Neural crest cell (in vitro differentiated cells): ENCODE measurements around the gene RHBDL1. TPM values are rescaled to one million over a fixed set of nuclear protein-coding genes. Genes with fewer than 3 reads are reported as not detected.
A peak's percentile ranks its signal among the peaks of the same experiment; 100 is the strongest.

Experiments used
- DNase-seq: peaks from one replicate; pipeline ENCODE4 v3.0.0; 2021; ENCODE audit warnings: low read depth, mixed read lengths, low spot score
- H3K27ac Mint-ChIP-seq: one replicate; pipeline ENCODE4 v1.8.0; 2021; ENCODE audit warnings: mild to moderate bottlenecking, mixed read lengths; ENCODE audit not compliant: unreplicated experiment
- H3K27me3 Mint-ChIP-seq: 2 replicates; pipeline ENCODE4 v1.8.0; 2021; ENCODE audit warnings: low read depth, mild to moderate bottlenecking, mixed read lengths
- H3K36me3 Mint-ChIP-seq: 2 replicates; pipeline ENCODE4 v1.8.0; 2021; ENCODE audit warnings: low read depth, mild to moderate bottlenecking, mixed read lengths
- H3K4me1 Mint-ChIP-seq: 2 replicates; pipeline ENCODE4 v1.8.0; 2021; ENCODE audit warnings: mixed read lengths
- H3K4me3 Mint-ChIP-seq: one replicate; pipeline ENCODE4 v1.8.0; 2021; ENCODE audit warnings: mild to moderate bottlenecking, mixed read lengths
- H3K9me3 Mint-ChIP-seq: 2 replicates; pipeline ENCODE4 v1.8.0; 2021; ENCODE audit warnings: mixed read lengths
- total RNA-seq: library from RNA; stranded (reverse); gene quantifications from 2 replicates; pipeline ENCODE4 v1.2.1, GENCODE V29; 2021
- TF ChIP-seq, protein P1 (sequence below): fragments of 200-600 bp; sonication (generic); conservative IDR thresholded peaks from 2 replicates; pipeline ENCODE4 v1.5.0; 2021; ENCODE audit warnings: antibody characterized with exemption, mild to moderate bottlenecking

Gene RHBDL1
- total RNA-seq, 1 donor from 2014 or later: 3.1 TPM

DNA sequence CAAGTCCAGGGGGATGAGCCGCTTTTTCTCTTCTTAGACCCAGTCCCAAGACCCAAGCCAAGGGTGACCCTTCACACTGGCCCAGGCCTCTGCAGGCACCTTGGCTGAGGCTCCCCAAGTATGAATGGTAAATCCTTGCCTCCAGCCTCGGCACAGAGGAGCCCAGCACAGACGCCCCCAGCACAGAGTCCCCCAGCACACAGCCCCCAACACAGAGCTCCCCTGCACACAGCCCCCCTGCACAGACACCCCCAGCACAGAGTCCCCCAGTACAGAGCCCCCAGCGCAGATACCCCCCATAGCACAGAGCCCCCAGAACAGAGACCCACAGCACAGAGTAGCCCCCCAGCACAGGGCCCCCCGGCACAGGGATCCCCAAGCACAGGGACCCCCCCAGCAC, 34.9 kb upstream of the RHBDL1 start:
- peaks cover 5% of the 10 kb centered on the region for H3K4me1 Mint-ChIP-seq
- H3K36me3 Mint-ChIP-seq: peaks cover 4% of the 10 kb centered on the region
- peaks cover 9% of the 10 kb centered on the region for H3K27me3 Mint-ChIP-seq
- TF ChIP-seq, protein P1, sequence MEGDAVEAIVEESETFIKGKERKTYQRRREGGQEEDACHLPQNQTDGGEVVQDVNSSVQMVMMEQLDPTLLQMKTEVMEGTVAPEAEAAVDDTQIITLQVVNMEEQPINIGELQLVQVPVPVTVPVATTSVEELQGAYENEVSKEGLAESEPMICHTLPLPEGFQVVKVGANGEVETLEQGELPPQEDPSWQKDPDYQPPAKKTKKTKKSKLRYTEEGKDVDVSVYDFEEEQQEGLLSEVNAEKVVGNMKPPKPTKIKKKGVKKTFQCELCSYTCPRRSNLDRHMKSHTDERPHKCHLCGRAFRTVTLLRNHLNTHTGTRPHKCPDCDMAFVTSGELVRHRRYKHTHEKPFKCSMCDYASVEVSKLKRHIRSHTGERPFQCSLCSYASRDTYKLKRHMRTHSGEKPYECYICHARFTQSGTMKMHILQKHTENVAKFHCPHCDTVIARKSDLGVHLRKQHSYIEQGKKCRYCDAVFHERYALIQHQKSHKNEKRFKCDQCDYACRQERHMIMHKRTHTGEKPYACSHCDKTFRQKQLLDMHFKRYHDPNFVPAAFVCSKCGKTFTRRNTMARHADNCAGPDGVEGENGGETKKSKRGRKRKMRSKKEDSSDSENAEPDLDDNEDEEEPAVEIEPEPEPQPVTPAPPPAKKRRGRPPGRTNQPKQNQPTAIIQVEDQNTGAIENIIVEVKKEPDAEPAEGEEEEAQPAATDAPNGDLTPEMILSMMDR: no peak
- no peaks in the 10 kb centered on the region for H3K9me3 Mint-ChIP-seq
- no peak overlapping the region for H3K27ac Mint-ChIP-seq
- DNase-seq: no peak
- H3K4me3 Mint-ChIP-seq: peak overlapping the region; percentile 59

DNA sequence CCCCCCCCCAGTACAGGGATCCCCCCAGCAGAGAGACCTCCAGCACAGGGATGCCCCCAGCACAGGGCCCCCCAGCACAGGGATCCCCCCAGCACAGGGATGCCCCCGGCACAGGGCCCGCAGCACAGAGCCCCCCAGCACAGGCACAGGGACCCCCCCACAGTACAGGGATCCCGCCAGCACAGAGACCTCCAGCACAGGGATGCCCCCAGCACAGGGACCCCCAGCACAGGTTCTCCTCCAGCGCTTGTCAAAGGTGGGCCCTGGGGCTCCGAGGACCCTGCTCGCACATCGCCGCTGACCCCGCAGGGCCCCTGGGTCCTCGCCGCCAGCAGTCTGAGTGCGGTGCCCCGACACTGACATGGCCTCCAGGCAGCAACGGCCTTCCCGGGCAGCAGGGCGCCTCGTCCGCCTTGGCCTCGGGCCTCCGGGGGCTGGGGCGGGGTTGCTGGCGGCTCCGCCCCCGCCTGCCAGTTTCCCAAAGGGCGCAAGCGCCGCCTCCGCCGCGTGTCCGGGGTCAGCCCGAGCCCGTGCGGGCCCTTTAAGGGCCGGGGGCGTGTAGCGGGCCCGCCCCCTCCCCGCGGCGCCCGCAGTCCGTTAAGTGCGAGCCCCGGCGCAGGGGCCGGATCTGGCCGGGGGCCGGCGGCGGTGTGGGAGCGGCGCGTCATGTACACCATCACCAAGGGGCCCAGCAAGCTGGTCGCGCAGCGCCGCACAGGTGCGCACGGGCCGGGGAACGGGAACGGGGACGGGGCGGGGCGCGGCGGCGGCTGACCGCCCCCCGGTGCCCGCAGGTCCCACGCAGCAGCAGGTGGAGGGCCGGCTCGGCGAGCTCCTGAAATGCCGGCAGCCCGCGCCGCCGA, 33.9 kb upstream of the RHBDL1 start, which contains the start of gene MCRIP2:
MCRIP2 (plus strand) TSS at position 503 of the 863 bp plus-strand sequence; CDS start at position 667, 164 bp downstream.
- peaks cover 5% of the 10 kb centered on the region for H3K27me3 Mint-ChIP-seq
- H3K4me3 Mint-ChIP-seq: peak within 1 kb of the TSS; percentile 59
- peak; percentile 78 for DNase-seq
- H3K36me3 Mint-ChIP-seq: peaks cover 2% of the 10 kb centered on the region
- peaks cover 2% of the 10 kb centered on the region for H3K4me1 Mint-ChIP-seq
- no peaks in the 10 kb centered on the region for H3K9me3 Mint-ChIP-seq
- TF ChIP-seq, protein P1: no peak
- H3K27ac Mint-ChIP-seq: no peak within 1 kb of the TSS

DNA sequence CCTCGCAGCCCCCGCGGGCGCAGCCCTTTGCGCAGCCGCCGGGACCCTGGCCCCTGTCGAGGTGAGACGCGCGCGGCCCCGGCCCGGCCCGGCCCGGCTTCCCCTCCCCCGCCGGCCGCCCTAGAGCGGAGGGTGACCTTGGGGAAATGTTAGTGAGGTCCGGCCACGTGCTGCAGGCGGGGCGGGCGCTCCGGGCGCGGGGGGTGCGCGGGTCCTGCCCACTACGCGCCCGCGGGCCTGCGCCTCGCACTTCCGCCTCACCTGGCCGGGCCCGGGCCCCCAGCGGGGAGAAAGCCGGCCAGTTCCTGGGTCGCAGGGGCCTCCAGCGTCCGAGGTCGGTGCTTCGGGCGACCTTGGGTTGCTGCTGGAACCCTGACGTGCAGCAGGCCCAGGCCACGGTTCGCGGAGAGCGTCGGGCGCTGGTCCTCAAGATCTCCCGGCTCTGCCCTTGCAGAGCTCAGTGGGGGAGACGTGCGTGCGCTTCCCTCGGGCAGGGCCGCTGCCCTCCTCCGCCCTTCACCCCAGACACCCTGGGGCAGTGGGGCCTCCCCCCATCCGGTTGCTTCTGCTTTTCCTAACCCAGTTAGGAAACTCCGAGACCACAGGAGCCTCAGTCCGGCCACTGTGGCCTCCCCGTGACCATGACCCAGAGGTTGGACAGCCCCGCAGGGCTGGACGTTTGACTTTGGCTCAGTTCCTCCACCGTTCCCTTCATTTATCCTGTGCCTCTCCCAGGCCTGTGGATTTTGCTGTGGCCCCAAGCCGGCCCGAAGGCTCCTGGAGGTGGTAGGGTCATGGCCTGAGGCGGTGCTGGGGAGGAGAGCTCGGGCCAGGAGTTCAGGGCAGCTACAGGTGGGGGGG, 33.1 kb upstream of the RHBDL1 start:
- peak overlapping the region; percentile 56 for H3K4me3 Mint-ChIP-seq
- no peaks in the 10 kb centered on the region for H3K36me3 Mint-ChIP-seq
- no peaks in the 10 kb centered on the region for H3K4me1 Mint-ChIP-seq
- TF ChIP-seq, protein P1: no peak
- no peak for DNase-seq
- no peak overlapping the region for H3K27ac Mint-ChIP-seq
- peaks cover 2% of the 10 kb centered on the region for H3K27me3 Mint-ChIP-seq
- no peaks in the 10 kb centered on the region for H3K9me3 Mint-ChIP-seq

DNA sequence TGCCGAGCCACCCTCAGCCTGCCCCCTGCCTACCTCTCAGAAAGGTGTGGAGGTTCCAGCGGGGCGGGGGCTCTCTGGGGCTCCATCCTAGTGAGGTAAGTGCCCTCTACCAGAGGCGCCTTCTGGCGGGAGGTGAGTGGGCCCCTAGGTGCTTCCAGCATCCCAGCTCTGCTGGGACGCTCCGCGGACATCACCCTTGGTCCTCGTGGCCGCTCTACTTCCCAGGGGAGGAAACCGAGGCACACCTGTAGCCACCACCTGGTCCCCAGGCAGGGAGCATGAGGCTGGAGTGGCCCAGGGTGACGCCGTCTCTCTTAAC, 32.5 kb upstream of the RHBDL1 start:
- H3K4me1 Mint-ChIP-seq: no peaks in the 10 kb centered on the region
- no peak overlapping the region for H3K27ac Mint-ChIP-seq
- no peaks in the 10 kb centered on the region for H3K36me3 Mint-ChIP-seq
- peak overlapping the region; percentile 68 for H3K4me3 Mint-ChIP-seq
- TF ChIP-seq, protein P1: no peak
- H3K27me3 Mint-ChIP-seq: peaks cover 2% of the 10 kb centered on the region
- DNase-seq: no peak
- H3K9me3 Mint-ChIP-seq: no peaks in the 10 kb centered on the region

DNA sequence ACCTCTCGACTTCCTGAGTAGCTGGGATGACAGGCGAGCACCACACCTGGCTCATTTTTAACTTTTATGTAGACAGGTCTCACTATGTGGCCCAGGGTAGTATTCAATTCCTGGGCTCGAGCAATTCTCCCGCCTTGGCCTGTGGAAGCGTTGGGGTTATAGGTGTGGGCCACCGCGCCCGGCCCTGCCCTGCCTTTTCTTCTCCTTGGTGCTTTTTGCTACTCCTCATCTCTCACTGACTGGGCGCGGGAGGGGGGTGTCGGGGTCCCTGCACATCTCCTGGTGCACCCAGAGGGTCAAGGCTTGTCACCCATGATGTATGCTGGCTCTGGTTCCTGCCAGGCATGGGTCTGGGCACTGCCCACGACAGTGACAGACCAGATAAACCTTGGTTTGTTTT, 30.9 kb upstream of the RHBDL1 start:
- Mint-ChIP-seq H3K4me1 (no peaks in the 10 kb centered on the region), H3K9me3 (no peaks in the 10 kb centered on the region), H3K36me3 (no peaks in the 10 kb centered on the region), H3K27ac (no peak overlapping the region), H3K4me3 (peak overlapping the region; percentile 76), H3K27me3 (peaks cover 2% of the 10 kb centered on the region)
- TF ChIP-seq, protein P1: no peak
- DNase-seq: no peak
